ENCODE data around the gene PROCA1. TPM values are rescaled to one million over a fixed set of nuclear protein-coding genes. Genes with fewer than 3 reads are reported as not detected.
"Not testable (repeated sequence)": the region's sequence is repeated elsewhere in the genome, so short reads cannot be mapped to it uniquely, and the experiment has no call there.

The PROCA1 gene
- total RNA-seq, 4 donors from 2014 or later, result 1.0 to 3.7 (median 3.3) TPM; not detected in 1

DNA sequence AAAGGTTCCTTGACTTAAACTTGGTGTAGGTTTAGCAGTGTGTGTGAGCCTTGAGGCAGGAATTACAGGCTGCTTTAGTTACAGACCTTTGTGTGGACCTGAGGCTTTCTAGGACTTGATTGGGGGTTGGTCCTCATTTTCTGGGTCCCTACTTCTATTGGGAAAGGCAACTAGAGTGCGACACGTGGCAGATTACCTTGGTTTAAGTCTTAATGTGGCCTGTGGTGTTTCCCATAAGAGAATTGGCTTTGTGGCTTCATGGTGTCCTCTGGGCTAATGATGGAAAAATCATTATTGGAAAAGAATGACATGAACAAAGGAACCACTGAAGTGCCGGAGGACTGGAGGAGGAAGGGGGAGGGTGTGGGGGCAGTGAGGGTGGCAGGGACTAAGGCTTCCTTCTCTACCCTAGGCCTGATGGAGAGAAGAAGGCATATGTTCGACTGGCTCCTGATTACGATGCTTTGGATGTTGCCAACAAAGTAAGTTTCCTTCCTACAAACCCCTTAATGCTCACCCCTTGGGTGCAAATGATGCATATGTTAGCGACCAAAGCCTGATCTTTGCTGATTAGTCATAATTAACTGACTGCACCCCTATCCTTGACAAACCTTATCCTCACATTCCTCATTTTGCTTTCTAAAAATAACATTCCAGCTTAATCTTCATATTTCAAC lies 11.6 kb upstream of the PROCA1 start:
- H3K4me3 ChIP-seq (ENCODE audit: low read depth, poor library complexity, severe bottlenecking), result no peak overlapping the region
- no peak for DNase-seq (ENCODE audit: low spot score in 2 of 2)
- intact Hi-C loops (cut with DNase I; ENCODE audit: low total_unique reads), result no loop called here
- no peak for TF ChIP-seq POLR2A (IDR thresholded peaks at IDR 0.05)
- 72 to 77% methylated on average over 6 of the region's 6 CpGs for WGBS, 2 donors

GRCh38 chr17:28722417-28723158 lies 10.9 kb upstream of the PROCA1 start:
- intact Hi-C loops (cut with DNase I; ENCODE audit: low total_unique reads), result no loop called here
- H3K4me3 ChIP-seq (ENCODE audit: low read depth, poor library complexity, severe bottlenecking), result no peak overlapping the region
- TF ChIP-seq POLR2A (IDR thresholded peaks at IDR 0.05) (no peak), CTCF (IDR thresholded peaks at IDR 0.05) (no peak)
- no peak for DNase-seq (ENCODE audit: low spot score in 2 of 2)
- WGBS, 2 donors, result 75 to 77% methylated on average over 7 of the region's 7 CpGs

DNA sequence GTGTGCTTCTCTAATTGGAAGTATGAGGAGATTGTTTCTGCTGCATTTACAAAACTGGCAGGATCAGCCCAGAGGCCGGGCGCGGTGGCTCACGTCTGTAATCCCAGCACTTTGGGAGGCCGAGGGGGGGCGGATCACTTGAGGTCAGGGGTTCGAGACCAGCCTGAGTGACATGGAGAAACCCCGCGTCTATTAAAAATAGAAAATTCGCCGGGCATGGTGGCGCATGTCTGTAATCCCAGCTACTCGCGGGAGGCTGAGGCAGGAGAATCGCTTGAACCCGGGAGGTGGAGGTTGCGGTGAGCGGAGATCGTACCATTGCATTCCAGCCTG lies 9.3 kb upstream of the PROCA1 start:
- WGBS, 2 donors, result 29 to 31% methylated on average over 19 of the region's 19 CpGs
- peak overlapping the region; percentile 75 for H3K4me3 ChIP-seq (ENCODE audit: low read depth, poor library complexity, severe bottlenecking)
- intact Hi-C loops (cut with DNase I; ENCODE audit: low total_unique reads); DNase-seq (ENCODE audit: low spot score in 2 of 2): not testable (repeated sequence)

DNA sequence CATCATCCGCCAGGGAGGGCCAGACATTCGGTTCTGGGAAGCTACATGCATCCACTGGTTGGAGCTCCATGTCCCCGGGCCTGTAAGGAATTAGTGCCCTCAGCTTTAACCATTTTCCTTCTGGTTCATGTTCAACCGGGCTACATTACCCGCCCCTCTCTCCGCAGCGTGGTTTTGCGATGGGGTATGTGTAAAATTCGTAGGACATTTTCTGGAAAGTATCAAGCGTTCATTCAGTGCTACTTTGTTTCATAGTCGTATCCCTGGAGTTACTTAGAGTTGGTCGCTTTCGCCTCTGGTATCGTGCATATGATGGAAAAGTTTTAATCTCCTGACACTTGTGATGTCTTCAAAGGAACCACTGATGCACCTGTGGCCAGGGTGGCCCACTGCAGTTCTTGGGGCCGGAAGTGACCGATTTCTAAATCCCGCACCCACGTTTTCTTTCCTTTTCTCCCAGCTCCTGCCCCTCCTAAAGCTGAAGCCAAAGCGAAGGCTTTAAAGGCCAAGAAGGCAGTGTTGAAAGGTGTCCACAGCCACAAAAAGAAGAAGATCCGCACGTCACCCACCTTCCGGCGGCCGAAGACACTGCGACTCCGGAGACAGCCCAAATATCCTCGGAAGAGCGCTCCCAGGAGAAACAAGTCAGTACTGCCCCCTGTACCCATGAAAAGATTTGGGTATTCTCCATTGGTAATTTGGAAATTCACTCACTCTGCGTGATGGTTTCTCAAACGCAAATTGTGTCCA lies 8.7 kb upstream of the PROCA1 start:
- H3K4me3 ChIP-seq (ENCODE audit: low read depth, poor library complexity, severe bottlenecking), result peak overlapping the region; percentile 75
- TF ChIP-seq CTCF (IDR thresholded peaks at IDR 0.05) (no peak), POLR2A (IDR thresholded peaks at IDR 0.05) (no peak)
- 1 to 3% methylated on average over 28 to 30 of the region's 30 CpGs for WGBS, 2 donors
- DNase-seq (ENCODE audit: low spot score in 2 of 2), result no peak
- intact Hi-C loops (cut with DNase I; ENCODE audit: low total_unique reads), result no loop called here

DNA sequence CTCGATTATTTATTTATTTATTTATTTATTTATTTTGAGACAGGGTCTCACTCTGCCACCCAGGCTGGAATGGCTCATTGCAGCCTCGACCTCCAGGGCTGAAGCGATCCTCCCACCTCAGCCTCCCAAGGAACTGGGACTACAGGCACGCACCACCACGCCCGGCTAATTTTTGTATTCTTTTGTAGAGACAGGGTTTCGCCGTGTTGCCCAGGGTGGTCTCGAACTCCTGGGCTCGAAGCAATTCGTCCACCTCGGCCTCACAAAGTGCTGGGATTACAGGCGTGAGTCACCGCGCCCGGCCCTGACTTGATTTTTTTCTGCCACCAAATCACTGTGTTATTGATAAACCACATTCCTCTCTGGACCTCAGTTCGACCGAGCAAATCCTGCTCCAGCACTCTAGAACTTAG lies 7.3 kb upstream of the PROCA1 start:
- TF ChIP-seq CTCF (IDR thresholded peaks at IDR 0.05) (no peak), POLR2A (IDR thresholded peaks at IDR 0.05) (no peak)
- no peak for DNase-seq (ENCODE audit: low spot score in 2 of 2)
- 31 to 33% methylated on average over 18 of the region's 18 CpGs for WGBS, 2 donors
- intact Hi-C loops (cut with DNase I; ENCODE audit: low total_unique reads), result no loop called here
- no peak overlapping the region for H3K4me3 ChIP-seq (ENCODE audit: low read depth, poor library complexity, severe bottlenecking)

DNA sequence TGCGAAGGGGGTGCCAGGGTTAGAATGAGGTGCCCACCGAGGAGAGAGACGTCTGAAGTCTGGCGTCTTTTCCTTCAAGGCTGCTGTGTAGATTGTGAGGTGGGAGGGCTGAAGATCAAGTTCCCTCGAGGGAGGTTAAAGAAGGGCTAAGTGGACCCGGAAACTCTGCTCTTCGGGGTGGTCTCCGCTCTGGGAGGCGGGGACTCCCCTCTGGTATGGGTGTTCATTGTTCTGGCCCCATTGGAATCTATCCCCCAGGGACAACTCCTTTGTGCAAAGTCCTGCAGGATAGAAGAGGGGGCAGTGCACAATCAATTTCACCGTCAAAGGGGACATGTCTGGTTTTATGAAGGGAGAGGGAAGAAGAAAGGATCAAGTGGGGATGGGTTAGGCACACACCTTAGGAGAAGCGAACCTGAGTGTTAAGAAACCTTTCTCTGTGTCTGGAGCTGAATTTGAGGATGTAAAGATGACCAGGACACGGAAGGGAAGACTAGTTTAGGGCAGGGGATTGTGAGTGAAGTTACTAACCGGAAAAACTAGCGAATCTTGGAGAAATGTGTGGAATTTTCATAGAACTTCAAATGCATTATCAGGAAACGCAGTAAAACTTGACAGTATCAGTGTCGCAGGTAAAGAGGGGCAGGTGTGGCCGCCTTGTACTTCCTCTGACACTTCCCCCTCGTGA lies 6.8 kb upstream of the PROCA1 start:
- TF ChIP-seq POLR2A (IDR thresholded peaks at IDR 0.05), result no peak
- TF ChIP-seq CTCF (IDR thresholded peaks at IDR 0.05), result no peak
- DNase-seq (ENCODE audit: low spot score in 2 of 2), result no peak
- H3K4me3 ChIP-seq (ENCODE audit: low read depth, poor library complexity, severe bottlenecking), result no peak overlapping the region
- intact Hi-C loops (cut with DNase I; ENCODE audit: low total_unique reads), result no loop called here
- 31 to 32% methylated on average over 18 of the region's 18 CpGs for WGBS, 2 donors

Measured in lower leg skin (tissue), 4 donors.